ENCODE measurements around the gene COPZ2. TPM values are rescaled to one million over a fixed set of nuclear protein-coding genes. Genes with fewer than 3 reads are reported as not detected.

COPZ2 gene
- total RNA-seq, 4 donors from 2014 or later = 0.91 to 14.5 (median 5.7) TPM

- Histone ChIP-seq H3K9me3 (no peaks in the 10 kb centered on the region), H3K27me3 (peaks cover 0 to 68% (median 0%) of the 10 kb centered on the region in 4 donors), H3K36me3 (no peaks in the 10 kb centered on the region), H3K4me1 (peaks cover 17 to 30% (median 22%) of the 10 kb centered on the region in 3 donors), H3K4me3 (no peak overlapping the region), H3K27ac (no peak overlapping the region)
- TF ChIP-seq CTCF (IDR thresholded peaks at IDR 0.05) (peak in 1 of 6 experiments; percentile 43), POLR2A (IDR thresholded peaks at IDR 0.05) (no peak)
- intact Hi-C loops (cut with DNase I) = no loop called here
- no peak for DNase-seq
- WGBS, 2 donors = 31 to 50% methylated on average over 4 of the region's 4 CpGs
These were observed 38.0 kb downstream of the COPZ2 start for GRCh38 chr17:47999582-47999981.

GRCh38 chr17:47998044-47998443 lies 39.6 kb downstream of the COPZ2 start:
- peaks cover 0 to 68% (median 0%) of the 10 kb centered on the region in 4 donors for H3K27me3 ChIP-seq
- 94 to 95% methylated on average over 7 of the region's 7 CpGs for WGBS, 2 donors
- intact Hi-C loops (cut with DNase I) = no loop called here
- H3K27ac ChIP-seq = no peak overlapping the region
- H3K4me3 ChIP-seq = no peak overlapping the region
- H3K4me1 ChIP-seq = peaks cover 11 to 25% (median 16%) of the 10 kb centered on the region in 3 donors
- no peak for DNase-seq
- no peaks in the 10 kb centered on the region for H3K36me3 ChIP-seq
- H3K9me3 ChIP-seq = no peaks in the 10 kb centered on the region
- no peak for TF ChIP-seq POLR2A (IDR thresholded peaks at IDR 0.05)
- no peak for TF ChIP-seq CTCF (IDR thresholded peaks at IDR 0.05)

GRCh38 chr17:47997586-47997985 lies 40.0 kb downstream of the COPZ2 start:
- WGBS, 2 donors = 80 to 82% methylated on average over 7 of the region's 7 CpGs
- Histone ChIP-seq H3K27me3 (peaks cover 0 to 68% (median 0%) of the 10 kb centered on the region in 4 donors), H3K4me3 (no peak overlapping the region), H3K4me1 (peaks cover 7 to 20% (median 12%) of the 10 kb centered on the region in 3 donors), H3K36me3 (no peaks in the 10 kb centered on the region), H3K9me3 (no peaks in the 10 kb centered on the region), H3K27ac (no peak overlapping the region)
- intact Hi-C loops (cut with DNase I) = no loop called here
- no peak for TF ChIP-seq CTCF (IDR thresholded peaks at IDR 0.05)
- no peak for TF ChIP-seq POLR2A (IDR thresholded peaks at IDR 0.05)
- no peak for DNase-seq

GRCh38 chr17:47996201-47996600 lies 41.4 kb downstream of the COPZ2 start:
- Histone ChIP-seq H3K36me3 (no peaks in the 10 kb centered on the region), H3K27me3 (peaks cover 0 to 68% (median 0%) of the 10 kb centered on the region in 4 donors), H3K4me1 (peaks cover 0 to 12% (median 0%) of the 10 kb centered on the region in 3 donors), H3K27ac (no peak overlapping the region), H3K4me3 (no peak overlapping the region), H3K9me3 (no peaks in the 10 kb centered on the region)
- no peak for DNase-seq
- intact Hi-C loops (cut with DNase I) = no loop called here
- WGBS, 2 donors = 13 to 60% methylated on average over 2 to 3 of the region's 9 CpGs
- no peak for TF ChIP-seq POLR2A (IDR thresholded peaks at IDR 0.05)
- no peak for TF ChIP-seq CTCF (IDR thresholded peaks at IDR 0.05)

- 79 to 80% methylated on average over 6 to 7 of the region's 13 CpGs for WGBS, 2 donors
- no peak overlapping the region for H3K4me3 ChIP-seq
- no peak for TF ChIP-seq CTCF (IDR thresholded peaks at IDR 0.05)
- no peak for TF ChIP-seq POLR2A (IDR thresholded peaks at IDR 0.05)
- no peak overlapping the region for H3K27ac ChIP-seq
- H3K27me3 ChIP-seq = peaks cover 0 to 62% (median 0%) of the 10 kb centered on the region in 4 donors
- H3K9me3 ChIP-seq = no peaks in the 10 kb centered on the region
- H3K36me3 ChIP-seq = no peaks in the 10 kb centered on the region
- DNase-seq = no peak
- peaks cover 0 to 12% (median 0%) of the 10 kb centered on the region in 3 donors for H3K4me1 ChIP-seq
- intact Hi-C loops (cut with DNase I) = no loop called here
These were observed 42.2 kb downstream of the COPZ2 start for GRCh38 chr17:47995241-47995935.
